Measurements from ENCODE around the gene ATXN1. TPM values are rescaled to one million over a fixed set of nuclear protein-coding genes. Genes with fewer than 3 reads are reported as not detected.
"Not testable (repeated sequence)": the region's sequence is repeated elsewhere in the genome, so short reads cannot be mapped to it uniquely, and the experiment has no call there.

Gene ATXN1
- total RNA-seq, 4 donors from 2014 or later, result 24.9 to 48.0 (median 36.8) TPM

DNA sequence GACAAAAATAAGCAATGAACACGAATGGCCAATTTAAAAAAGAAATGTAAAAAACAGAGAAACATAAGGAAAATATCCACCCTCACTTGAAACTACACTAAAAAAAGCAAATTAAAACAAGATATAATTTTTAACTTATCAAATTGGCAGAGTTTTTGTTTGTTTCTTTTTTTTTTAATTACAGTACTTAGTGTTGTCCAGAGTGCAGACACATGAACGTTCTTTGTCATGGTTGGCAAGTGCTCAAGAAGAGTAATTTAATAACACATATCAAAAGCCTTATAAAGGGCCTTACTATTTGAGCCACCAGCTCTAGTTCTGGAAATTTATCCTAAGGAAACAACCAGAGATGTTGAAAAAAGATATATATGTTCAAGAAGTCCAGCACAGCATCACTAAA is 142.3 kb downstream of the ATXN1 start:
- WGBS, 2 donors, result 27% methylated on average over 2 of the region's 2 CpGs
- Histone ChIP-seq H3K27ac (no peak overlapping the region), H3K27me3 (no peaks in the 10 kb centered on the region), H3K9me3 (no peaks in the 10 kb centered on the region), H3K36me3 (no peaks in the 10 kb centered on the region), H3K4me1 (peaks cover 0 to 4% (median 0%) of the 10 kb centered on the region in 4 donors), H3K4me3 (no peak overlapping the region)
- no peak for TF ChIP-seq POLR2A (IDR thresholded peaks at IDR 0.05)
- TF ChIP-seq CTCF (IDR thresholded peaks at IDR 0.05), result no peak
- TF ChIP-seq EP300 (IDR thresholded peaks at IDR 0.05), result no peak
- DNase-seq (ENCODE audit: low spot score in 2 of 2), result no peak

DNA sequence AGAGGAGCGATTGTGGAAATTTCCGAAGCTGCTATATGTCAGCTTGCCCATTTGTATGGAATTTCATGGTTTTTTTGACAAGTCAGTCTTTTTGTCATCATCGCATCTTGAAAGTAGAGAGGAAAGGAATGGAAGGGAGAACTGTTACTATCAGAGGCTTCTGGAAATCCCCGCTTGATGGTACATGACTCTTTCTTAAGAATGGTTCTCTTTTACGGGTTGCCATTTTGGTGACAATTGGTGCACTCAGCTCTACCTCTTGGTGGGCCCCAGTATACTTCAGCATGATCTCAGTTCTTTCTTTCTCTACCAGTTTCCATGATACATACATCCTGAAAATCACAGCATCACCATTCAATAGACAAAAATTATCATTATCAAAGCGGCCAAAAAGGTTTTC is 146.0 kb downstream of the ATXN1 start:
- DNase-seq (ENCODE audit: low spot score in 2 of 2); H3K27ac ChIP-seq; H3K9me3 ChIP-seq; H3K27me3 ChIP-seq; H3K4me1 ChIP-seq; H3K36me3 ChIP-seq; H3K4me3 ChIP-seq: not testable (repeated sequence)
- WGBS, 2 donors, result 92 to 100% methylated on average over 3 to 6 of the region's 6 CpGs

- H3K27me3 ChIP-seq; H3K9me3 ChIP-seq; H3K27ac ChIP-seq; H3K4me3 ChIP-seq; H3K36me3 ChIP-seq; H3K4me1 ChIP-seq; DNase-seq (ENCODE audit: low spot score in 2 of 2): not testable (repeated sequence)
- 98 to 100% methylated on average over 3 of the region's 3 CpGs for WGBS, 2 donors
These were observed 147.1 kb downstream of the ATXN1 start for GRCh38 chr6:16614143-16614542.

- H3K27ac ChIP-seq; H3K36me3 ChIP-seq; H3K4me1 ChIP-seq; H3K4me3 ChIP-seq; DNase-seq (ENCODE audit: low spot score in 2 of 2); H3K27me3 ChIP-seq; H3K9me3 ChIP-seq: not testable (repeated sequence)
- 94 to 97% methylated on average over 2 of the region's 2 CpGs for WGBS, 2 donors
These were observed 147.8 kb downstream of the ATXN1 start for GRCh38 chr6:16613504-16613903.

- Histone ChIP-seq H3K4me3 (no peak overlapping the region), H3K9me3 (no peaks in the 10 kb centered on the region), H3K27ac (no peak overlapping the region), H3K27me3 (no peaks in the 10 kb centered on the region), H3K36me3 (peaks cover 0 to 9% (median 0%) of the 10 kb centered on the region in 3 donors), H3K4me1 (no peaks in the 10 kb centered on the region)
- no peak for DNase-seq (ENCODE audit: low spot score in 2 of 2)
- WGBS, 2 donors, result 61 to 73% methylated on average over 4 of the region's 4 CpGs
- TF ChIP-seq CTCF (IDR thresholded peaks at IDR 0.05) (no peak), POLR2A (IDR thresholded peaks at IDR 0.05) (no peak), EP300 (IDR thresholded peaks at IDR 0.05) (no peak)
These were observed 152.8 kb downstream of the ATXN1 start for GRCh38 chr6:16608444-16608843.

DNA sequence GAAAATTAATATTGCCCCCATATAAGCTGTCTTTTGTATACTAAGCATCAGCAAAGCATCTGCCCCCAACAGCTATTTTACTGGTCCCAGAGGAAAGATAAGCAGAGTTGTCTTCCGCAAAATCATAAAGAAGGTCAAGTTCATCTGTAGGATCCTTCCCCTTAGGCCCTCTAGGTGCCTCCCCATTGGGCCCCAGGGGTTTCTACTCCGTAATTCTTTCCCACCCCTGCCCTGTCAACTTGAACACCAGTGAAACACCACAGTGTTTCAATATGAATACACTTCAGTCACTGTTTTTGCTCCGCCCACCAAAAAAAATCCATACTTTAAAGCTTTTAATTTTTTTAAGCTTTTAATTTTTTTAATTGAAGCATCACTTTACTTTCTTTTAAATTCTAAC is 159.2 kb downstream of the ATXN1 start:
- peaks cover 0 to 10% (median 0%) of the 10 kb centered on the region in 3 donors for H3K36me3 ChIP-seq
- H3K27me3 ChIP-seq, result no peaks in the 10 kb centered on the region
- TF ChIP-seq EP300 (IDR thresholded peaks at IDR 0.05) (no peak), POLR2A (IDR thresholded peaks at IDR 0.05) (no peak), CTCF (IDR thresholded peaks at IDR 0.05) (no peak)
- H3K4me3 ChIP-seq, result no peak overlapping the region
- H3K9me3 ChIP-seq, result no peaks in the 10 kb centered on the region
- H3K27ac ChIP-seq, result no peak overlapping the region
- WGBS, 2 donors, result 78% methylated on average over 3 of the region's 3 CpGs
- DNase-seq (ENCODE audit: low spot score in 2 of 2), result no peak
- no peaks in the 10 kb centered on the region for H3K4me1 ChIP-seq

- DNase-seq (ENCODE audit: low spot score in 2 of 2), result no peak
- Histone ChIP-seq H3K27me3 (no peaks in the 10 kb centered on the region), H3K4me1 (no peaks in the 10 kb centered on the region), H3K36me3 (peaks cover 0 to 7% (median 0%) of the 10 kb centered on the region in 3 donors), H3K27ac (no peak overlapping the region), H3K9me3 (no peaks in the 10 kb centered on the region), H3K4me3 (no peak overlapping the region)
- TF ChIP-seq CTCF (IDR thresholded peaks at IDR 0.05) (no peak), EP300 (IDR thresholded peaks at IDR 0.05) (no peak), POLR2A (IDR thresholded peaks at IDR 0.05) (no peak)
- 90 to 94% methylated on average over 4 of the region's 4 CpGs for WGBS, 2 donors
These were observed 160.6 kb downstream of the ATXN1 start for GRCh38 chr6:16600701-16601100.
